T-helper 2 cell (primary cell): ENCODE results near the gene MYO5B.

Source experiments
- DNase-seq, 5 experiments: peaks; one replicate each; pipeline versions ENCODE4 v3.0.0 to v3.0.0-alpha.2; 2012 to 2022

Gene MYO5B

GRCh38 chr18:50188652-50189051 lies 6.3 kb downstream of the MYO5B start:
- DNase-seq: no peak

GRCh38 chr18:50187659-50188058 lies 7.3 kb downstream of the MYO5B start:
- DNase-seq: no peak

- no peak for DNase-seq
Measured at GRCh38 chr18:50186385-50186784, 8.6 kb downstream of the MYO5B start.

GRCh38 chr18:50183556-50183955 lies 11.4 kb downstream of the MYO5B start:
- no peak for DNase-seq

- no peak for DNase-seq
Measured at GRCh38 chr18:50182511-50182910, 12.4 kb downstream of the MYO5B start.

GRCh38 chr18:50181590-50181989 lies 13.4 kb downstream of the MYO5B start:
- DNase-seq: no peak

GRCh38 chr18:50179465-50179864 lies 15.5 kb downstream of the MYO5B start:
- no peak for DNase-seq

- DNase-seq: no peak
Measured at GRCh38 chr18:50177294-50177992, 17.5 kb downstream of the MYO5B start.

- DNase-seq: no peak
Measured at GRCh38 chr18:50172367-50172766, 22.6 kb downstream of the MYO5B start.

- no peak for DNase-seq
Measured at GRCh38 chr18:50171406-50171805, 23.5 kb downstream of the MYO5B start.

- no peak for DNase-seq
Measured at GRCh38 chr18:50170004-50170403, 24.9 kb downstream of the MYO5B start.

GRCh38 chr18:50169149-50169548 lies 25.8 kb downstream of the MYO5B start:
- DNase-seq: no peak

GRCh38 chr18:50167966-50168365 lies 27.0 kb downstream of the MYO5B start:
- DNase-seq: no peak

GRCh38 chr18:50166901-50167300 lies 28.0 kb downstream of the MYO5B start:
- no peak for DNase-seq

GRCh38 chr18:50163505-50163904 lies 31.4 kb downstream of the MYO5B start:
- no peak for DNase-seq

GRCh38 chr18:50162486-50163304 lies 32.3 kb downstream of the MYO5B start:
- no peak for DNase-seq

- DNase-seq: no peak
Measured at GRCh38 chr18:50161597-50162205, 33.2 kb downstream of the MYO5B start.

GRCh38 chr18:50159654-50160046 lies 35.3 kb downstream of the MYO5B start:
- DNase-seq: no peak

- DNase-seq: no peak
Measured at GRCh38 chr18:50158866-50159653, 35.9 kb downstream of the MYO5B start.

GRCh38 chr18:50155406-50155805 lies 39.5 kb downstream of the MYO5B start:
- no peak for DNase-seq

- DNase-seq: no peak
Measured at GRCh38 chr18:50154420-50154819, 40.5 kb downstream of the MYO5B start.

GRCh38 chr18:50152900-50153299 lies 42.0 kb downstream of the MYO5B start:
- no peak for DNase-seq

GRCh38 chr18:50151926-50152325 lies 43.0 kb downstream of the MYO5B start:
- DNase-seq: no peak
